ENCODE results near the gene SNX11.

Gene SNX11

GRCh38 chr17:48100591-48101011, 7.0 kb upstream of the SNX11 start:
- no peak for DNase-seq

GRCh38 chr17:48101012-48101720, 6.4 kb upstream of the SNX11 start, which contains the start of gene CBX1:
Gene CBX1 (minus strand): TSS chr17:48101478. CDS start chr17:48077004, 24,474 bp downstream.
- peak in 1 of 2 experiments; percentile 59 for DNase-seq

- no peak for DNase-seq
These were observed 5.4 kb upstream of the SNX11 start for GRCh38 chr17:48102043-48102750.

GRCh38 chr17:48102798-48103715, 4.5 kb upstream of the SNX11 start:
- DNase-seq: no peak

- DNase-seq: no peak
These were observed 3.1 kb upstream of the SNX11 start for GRCh38 chr17:48104440-48104839.

GRCh38 chr17:48106802-48107136, 797 bp upstream of the SNX11 start:
- DNase-seq: no peak

- no peak for DNase-seq
These were observed 3.2 kb downstream of the SNX11 start for GRCh38 chr17:48110761-48111160.

GRCh38 chr17:48111937-48112241, 4.3 kb downstream of the SNX11 start:
- no peak for DNase-seq

GRCh38 chr17:48113201-48113676, 5.7 kb downstream of the SNX11 start:
- DNase-seq: no peak

GRCh38 chr17:48121923-48122664, 14.5 kb downstream of the SNX11 start:
- DNase-seq: no peak

GRCh38 chr17:48122665-48123045, 15.1 kb downstream of the SNX11 start:
- no peak for DNase-seq

- no peak for DNase-seq
These were observed 15.5 kb downstream of the SNX11 start for GRCh38 chr17:48123111-48123510.

- DNase-seq: no peak
These were observed 16.3 kb downstream of the SNX11 start for GRCh38 chr17:48123776-48124388.

GRCh38 chr17:48125829-48126531, 18.4 kb downstream of the SNX11 start:
- no peak for DNase-seq

GRCh38 chr17:48126532-48126850, 18.9 kb downstream of the SNX11 start:
- no peak for DNase-seq

- no peak for DNase-seq
These were observed 19.9 kb downstream of the SNX11 start for GRCh38 chr17:48127371-48128051.

- no peak for DNase-seq
These were observed 20.8 kb downstream of the SNX11 start for GRCh38 chr17:48128400-48128799.

- DNase-seq: no peak
These were observed 22.4 kb downstream of the SNX11 start for GRCh38 chr17:48129981-48130380.

GRCh38 chr17:48131216-48131824, 23.8 kb downstream of the SNX11 start:
- DNase-seq: peak in 1 of 2 experiments; percentile 35

GRCh38 chr17:48132385-48132784, 24.8 kb downstream of the SNX11 start:
- DNase-seq: no peak
